Measurements from ENCODE around the gene CIB2. TPM values are rescaled to one million over a fixed set of nuclear protein-coding genes. Genes with fewer than 3 reads are reported as not detected.

Gene CIB2
- polyA plus RNA-seq, 1 donor from 2014 or later, result 32.4 TPM

GRCh38 chr15:78174401-78174800 is 43.2 kb upstream of the CIB2 start:
- Histone ChIP-seq H3K4me2 (ENCODE audit: low read length) (no peak overlapping the region), H3K9ac (ENCODE audit: low read length) (no peak overlapping the region), H3K79me2 (replicated peaks; ENCODE audit: insufficient read depth, low read length) (no peaks in the 10 kb centered on the region), H3K9me3 (ENCODE audit: low read length) (no peaks in the 10 kb centered on the region), H3K9me2 (ENCODE audit: insufficient read depth, low read length) (no peaks in the 10 kb centered on the region), H3K4me3 (ENCODE audit: low read length) (no peak overlapping the region), H2AFZ (ENCODE audit: low read depth, low read length) (no peak overlapping the region), H4K20me1 (ENCODE audit: insufficient read depth) (no peaks in the 10 kb centered on the region), H3F3A (ENCODE audit: insufficient read depth, low read length, poor library complexity, severe bottlenecking) (no peaks in the 10 kb centered on the region), H3K36me3 (ENCODE audit: insufficient read depth, low read length) (peaks cover 14% of the 10 kb centered on the region), H3K27me3 (ENCODE audit: insufficient read depth, low read depth, low read length) (no peaks in the 10 kb centered on the region), H3K27ac (ENCODE audit: low read length) (no peak overlapping the region)
- no peak for TF ChIP-seq RAD21 (conservative IDR thresholded peaks at IDR 0.05)
- TF ChIP-seq MXI1 (conservative IDR thresholded peaks at IDR 0.05; ENCODE audit: poor library complexity, severe bottlenecking), result no peak
- TF ChIP-seq, protein P1, sequence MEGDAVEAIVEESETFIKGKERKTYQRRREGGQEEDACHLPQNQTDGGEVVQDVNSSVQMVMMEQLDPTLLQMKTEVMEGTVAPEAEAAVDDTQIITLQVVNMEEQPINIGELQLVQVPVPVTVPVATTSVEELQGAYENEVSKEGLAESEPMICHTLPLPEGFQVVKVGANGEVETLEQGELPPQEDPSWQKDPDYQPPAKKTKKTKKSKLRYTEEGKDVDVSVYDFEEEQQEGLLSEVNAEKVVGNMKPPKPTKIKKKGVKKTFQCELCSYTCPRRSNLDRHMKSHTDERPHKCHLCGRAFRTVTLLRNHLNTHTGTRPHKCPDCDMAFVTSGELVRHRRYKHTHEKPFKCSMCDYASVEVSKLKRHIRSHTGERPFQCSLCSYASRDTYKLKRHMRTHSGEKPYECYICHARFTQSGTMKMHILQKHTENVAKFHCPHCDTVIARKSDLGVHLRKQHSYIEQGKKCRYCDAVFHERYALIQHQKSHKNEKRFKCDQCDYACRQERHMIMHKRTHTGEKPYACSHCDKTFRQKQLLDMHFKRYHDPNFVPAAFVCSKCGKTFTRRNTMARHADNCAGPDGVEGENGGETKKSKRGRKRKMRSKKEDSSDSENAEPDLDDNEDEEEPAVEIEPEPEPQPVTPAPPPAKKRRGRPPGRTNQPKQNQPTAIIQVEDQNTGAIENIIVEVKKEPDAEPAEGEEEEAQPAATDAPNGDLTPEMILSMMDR (IDR thresholded peaks at IDR 0.05; ENCODE audit: poor library complexity, severe bottlenecking), result no peak
- TF ChIP-seq TAF1 (IDR thresholded peaks at IDR 0.05; ENCODE audit: low read depth), result no peak
- TF ChIP-seq, protein P2, sequence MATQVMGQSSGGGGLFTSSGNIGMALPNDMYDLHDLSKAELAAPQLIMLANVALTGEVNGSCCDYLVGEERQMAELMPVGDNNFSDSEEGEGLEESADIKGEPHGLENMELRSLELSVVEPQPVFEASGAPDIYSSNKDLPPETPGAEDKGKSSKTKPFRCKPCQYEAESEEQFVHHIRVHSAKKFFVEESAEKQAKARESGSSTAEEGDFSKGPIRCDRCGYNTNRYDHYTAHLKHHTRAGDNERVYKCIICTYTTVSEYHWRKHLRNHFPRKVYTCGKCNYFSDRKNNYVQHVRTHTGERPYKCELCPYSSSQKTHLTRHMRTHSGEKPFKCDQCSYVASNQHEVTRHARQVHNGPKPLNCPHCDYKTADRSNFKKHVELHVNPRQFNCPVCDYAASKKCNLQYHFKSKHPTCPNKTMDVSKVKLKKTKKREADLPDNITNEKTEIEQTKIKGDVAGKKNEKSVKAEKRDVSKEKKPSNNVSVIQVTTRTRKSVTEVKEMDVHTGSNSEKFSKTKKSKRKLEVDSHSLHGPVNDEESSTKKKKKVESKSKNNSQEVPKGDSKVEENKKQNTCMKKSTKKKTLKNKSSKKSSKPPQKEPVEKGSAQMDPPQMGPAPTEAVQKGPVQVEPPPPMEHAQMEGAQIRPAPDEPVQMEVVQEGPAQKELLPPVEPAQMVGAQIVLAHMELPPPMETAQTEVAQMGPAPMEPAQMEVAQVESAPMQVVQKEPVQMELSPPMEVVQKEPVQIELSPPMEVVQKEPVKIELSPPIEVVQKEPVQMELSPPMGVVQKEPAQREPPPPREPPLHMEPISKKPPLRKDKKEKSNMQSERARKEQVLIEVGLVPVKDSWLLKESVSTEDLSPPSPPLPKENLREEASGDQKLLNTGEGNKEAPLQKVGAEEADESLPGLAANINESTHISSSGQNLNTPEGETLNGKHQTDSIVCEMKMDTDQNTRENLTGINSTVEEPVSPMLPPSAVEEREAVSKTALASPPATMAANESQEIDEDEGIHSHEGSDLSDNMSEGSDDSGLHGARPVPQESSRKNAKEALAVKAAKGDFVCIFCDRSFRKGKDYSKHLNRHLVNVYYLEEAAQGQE (IDR thresholded peaks at IDR 0.05; ENCODE audit: borderline replicate concordance), result no peak
- TF ChIP-seq POLR2AphosphoS5 (IDR thresholded peaks at IDR 0.05), result no peak
- no peak for TF ChIP-seq SMC3 (conservative IDR thresholded peaks at IDR 0.05; ENCODE audit: poor library complexity)
- TF ChIP-seq EP300 (conservative IDR thresholded peaks at IDR 0.05; ENCODE audit: poor library complexity, severe bottlenecking), result no peak
- no peak for TF ChIP-seq EZH2 (IDR thresholded peaks at IDR 0.05; ENCODE audit: borderline replicate concordance, insufficient read depth, low read length, poor library complexity, severe bottlenecking)

DNA sequence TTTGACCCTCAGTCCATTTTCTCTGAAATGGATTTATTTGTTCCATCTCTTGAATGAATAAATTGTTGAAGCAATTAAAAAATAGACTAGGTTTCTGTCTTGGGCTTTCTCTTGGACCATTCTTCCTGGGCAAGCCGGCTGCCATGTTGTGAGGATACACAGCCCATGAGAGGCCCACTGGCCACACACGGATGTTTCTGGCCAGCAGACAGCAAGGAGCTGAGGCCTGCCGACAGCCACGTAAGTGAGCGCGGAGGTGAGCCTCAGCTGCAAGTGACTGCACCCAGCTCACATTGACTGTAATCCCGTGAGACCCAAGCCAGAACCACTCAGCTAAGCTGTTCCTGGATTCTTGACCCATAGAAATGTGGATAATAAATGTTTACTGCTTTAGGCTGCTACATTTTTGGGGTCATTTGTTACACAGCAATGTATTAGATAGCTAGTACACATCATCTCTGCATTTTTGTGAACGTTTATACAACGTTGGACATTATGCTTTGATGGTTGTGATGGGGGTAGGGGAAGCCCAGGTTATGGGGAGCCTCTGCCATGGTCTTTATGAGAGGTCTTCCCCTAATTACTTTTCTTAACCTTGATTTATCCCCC is 40.7 kb upstream of the CIB2 start:
- no peak overlapping the region for H3K27ac ChIP-seq (ENCODE audit: low read length)
- peaks cover 17% of the 10 kb centered on the region for H3K36me3 ChIP-seq (ENCODE audit: insufficient read depth, low read length)
- H3K27me3 ChIP-seq (ENCODE audit: insufficient read depth, low read depth, low read length), result no peaks in the 10 kb centered on the region
- H3K9ac ChIP-seq (ENCODE audit: low read length), result no peak overlapping the region
- no peak overlapping the region for H3K4me3 ChIP-seq (ENCODE audit: low read length)
- H3K79me2 ChIP-seq (replicated peaks; ENCODE audit: insufficient read depth, low read length), result no peaks in the 10 kb centered on the region
- H3K4me2 ChIP-seq (ENCODE audit: low read length), result no peak overlapping the region
- TF ChIP-seq POLR2AphosphoS5 (IDR thresholded peaks at IDR 0.05) (no peak), SMC3 (conservative IDR thresholded peaks at IDR 0.05; ENCODE audit: poor library complexity) (no peak), EZH2 (IDR thresholded peaks at IDR 0.05; ENCODE audit: borderline replicate concordance, insufficient read depth, low read length, poor library complexity, severe bottlenecking) (no peak), MXI1 (conservative IDR thresholded peaks at IDR 0.05; ENCODE audit: poor library complexity, severe bottlenecking) (no peak), EP300 (conservative IDR thresholded peaks at IDR 0.05; ENCODE audit: poor library complexity, severe bottlenecking) (no peak), RAD21 (conservative IDR thresholded peaks at IDR 0.05) (no peak), TAF1 (IDR thresholded peaks at IDR 0.05; ENCODE audit: low read depth) (no peak)
- TF ChIP-seq, protein P2 (IDR thresholded peaks at IDR 0.05; ENCODE audit: borderline replicate concordance), result no peak
- TF ChIP-seq, protein P1 (IDR thresholded peaks at IDR 0.05; ENCODE audit: poor library complexity, severe bottlenecking), result no peak
- no peaks in the 10 kb centered on the region for H3K9me2 ChIP-seq (ENCODE audit: insufficient read depth, low read length)
- H2AFZ ChIP-seq (ENCODE audit: low read depth, low read length), result no peak overlapping the region
- no peaks in the 10 kb centered on the region for H3F3A ChIP-seq (ENCODE audit: insufficient read depth, low read length, poor library complexity, severe bottlenecking)
- no peaks in the 10 kb centered on the region for H4K20me1 ChIP-seq (ENCODE audit: insufficient read depth)
- H3K9me3 ChIP-seq (ENCODE audit: low read length), result no peaks in the 10 kb centered on the region

Measured in neural cell (in vitro differentiated cells).